HG02870 (cell line): ENCODE data around the gene WNK4.

Experiments
- ATAC-seq: cut with Tn5 transposase; IDR thresholded peaks from one replicate; pipeline ENCODE4 v1.9.1; 2021; ENCODE audit warnings: mild to moderate bottlenecking, moderate library complexity; ENCODE audit not compliant: unreplicated experiment

Gene WNK4

DNA sequence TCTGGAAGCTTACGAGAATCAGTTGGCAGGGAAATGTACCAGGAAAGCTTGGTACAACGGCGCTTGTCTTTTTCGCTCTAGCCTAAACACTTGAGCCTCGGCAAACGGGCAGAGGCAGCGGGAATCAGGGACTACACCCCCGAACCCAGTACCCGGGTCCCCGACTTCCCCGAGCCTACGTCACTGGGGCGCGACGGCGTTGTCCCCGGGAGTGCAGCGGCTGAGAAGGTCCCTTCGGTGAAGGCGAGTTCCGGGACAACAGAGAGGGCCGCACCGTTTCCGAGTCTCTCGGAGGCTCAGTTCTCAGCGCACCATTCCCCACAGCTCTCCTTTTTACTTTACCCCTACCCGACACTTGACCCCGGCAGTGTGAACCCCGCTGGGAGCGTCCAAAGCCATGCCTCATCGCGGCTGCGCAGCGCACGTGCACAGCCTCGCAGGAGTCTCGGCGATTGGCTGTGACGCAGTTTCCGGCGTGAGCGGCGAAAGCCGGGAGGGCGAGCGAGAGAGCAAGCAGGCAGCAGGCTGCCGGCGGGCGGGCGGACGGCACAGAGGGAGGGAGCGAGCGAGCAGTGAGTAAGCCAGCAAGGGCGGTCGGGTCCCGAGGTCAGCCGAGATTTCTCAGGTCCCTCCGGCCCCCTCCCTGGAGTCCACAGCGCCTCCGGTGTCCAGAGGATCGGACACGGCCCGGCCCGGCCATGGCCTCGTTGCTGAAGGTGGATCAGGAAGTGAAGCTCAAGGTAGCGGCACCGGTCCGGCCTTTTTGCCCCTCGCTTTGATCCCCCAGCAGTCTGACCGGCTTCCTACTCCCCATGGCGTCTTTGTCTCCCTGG lies 52.7 kb downstream of the WNK4 start, which contains the start of gene PSME3:
PSME3 (plus strand) TSS at position 464 of the 833 bp plus-strand sequence; CDS start at position 699, 235 bp downstream.
- ATAC-seq: peak; percentile 78

DNA sequence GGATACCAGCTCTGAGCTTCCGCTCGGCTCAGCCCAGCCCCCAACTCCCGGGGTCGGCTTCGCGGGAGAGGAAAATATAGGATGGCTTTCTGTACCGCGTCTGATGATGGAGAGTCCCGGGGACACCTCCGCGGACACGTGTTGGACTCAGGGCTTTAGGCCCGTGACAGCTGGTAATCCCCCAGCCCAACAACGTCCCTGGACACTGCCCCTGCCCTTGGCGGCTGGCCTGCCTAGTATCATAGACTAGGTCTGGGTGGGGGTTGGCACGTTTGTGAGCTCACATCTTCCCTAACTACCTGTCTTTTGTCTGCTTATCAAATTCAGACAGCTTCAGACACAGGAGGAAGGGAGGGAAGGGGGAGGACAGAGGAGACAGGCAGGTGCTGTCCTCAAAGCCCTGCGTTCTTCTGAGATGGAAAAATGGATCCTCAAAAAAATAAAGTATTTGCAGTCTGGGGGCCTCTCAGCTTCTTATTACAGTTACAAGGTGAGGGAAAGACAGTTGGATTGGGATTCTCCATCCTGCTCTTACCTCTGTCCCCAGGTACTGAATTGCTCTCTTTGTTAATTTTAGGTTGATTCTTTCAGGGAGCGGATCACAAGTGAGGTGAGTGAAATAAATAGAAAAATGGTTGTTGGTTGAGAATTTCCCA lies 53.5 kb downstream of the WNK4 start:
- ATAC-seq: peak; percentile 17

- ATAC-seq: no peak
These were observed 55.3 kb downstream of the WNK4 start for GRCh38 chr17:42835732-42836131.

DNA sequence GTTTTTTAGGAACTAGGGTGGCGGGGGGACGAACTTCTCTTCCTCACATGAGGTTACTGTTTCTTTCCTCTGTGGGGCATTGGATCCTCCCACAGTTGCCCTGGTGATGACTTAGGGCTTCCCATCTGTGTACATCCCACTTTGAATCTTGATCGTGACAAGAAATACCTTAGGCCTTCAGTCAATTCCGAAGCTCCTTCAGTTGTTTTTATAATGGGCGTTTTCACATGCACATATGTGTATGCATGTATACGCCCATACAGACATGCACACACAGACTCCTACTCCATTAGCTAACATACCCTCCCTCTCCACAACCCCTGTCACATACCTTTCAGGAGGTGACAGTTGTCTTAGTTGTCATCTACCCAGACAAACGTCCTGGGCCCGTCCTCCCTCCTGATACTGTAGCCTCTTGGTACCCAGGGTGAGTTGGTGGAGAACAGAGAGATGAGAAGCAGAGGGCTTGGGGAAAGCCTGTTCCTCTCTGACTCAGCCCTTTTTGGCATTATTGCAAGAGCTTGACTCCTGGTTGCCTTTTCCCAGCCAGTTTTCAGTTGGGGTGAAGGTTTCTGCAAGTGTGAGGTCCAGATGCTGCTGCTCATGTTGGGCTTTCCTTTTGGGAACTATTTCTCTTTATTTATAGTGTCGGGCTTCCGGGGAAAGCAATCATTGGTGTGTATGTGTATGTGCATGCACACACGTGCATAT lies 61.7 kb downstream of the WNK4 start:
- no peak for ATAC-seq

DNA sequence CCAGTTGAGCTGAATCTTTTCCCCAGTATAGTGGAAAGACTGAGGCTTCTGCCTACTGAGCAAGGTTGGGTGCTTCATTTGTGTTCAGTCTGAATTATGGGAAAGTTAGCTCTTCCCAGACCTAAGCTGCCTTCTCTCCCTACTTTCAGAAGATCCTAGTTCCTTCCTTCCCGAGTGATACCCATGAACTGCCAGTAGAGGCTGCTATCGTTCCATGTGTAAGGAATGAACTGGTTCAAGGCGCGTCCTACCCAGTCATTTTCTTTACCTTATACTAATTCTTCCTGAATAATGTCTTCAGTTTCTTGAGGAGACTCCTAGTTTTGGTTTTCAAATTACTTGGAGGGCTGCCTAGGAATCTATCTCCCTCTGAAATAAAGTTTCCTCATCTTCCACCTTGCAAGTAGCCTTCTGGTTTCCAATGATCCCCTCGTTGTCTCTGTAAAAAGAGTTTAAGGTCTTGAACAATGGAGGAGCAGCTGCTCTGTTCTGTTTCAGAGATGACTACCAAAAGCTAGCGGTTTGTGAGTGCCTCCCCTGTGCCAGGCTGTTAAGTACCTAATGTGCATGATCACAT lies 63.0 kb downstream of the WNK4 start:
- no peak for ATAC-seq

- ATAC-seq: no peak
These were observed 63.9 kb downstream of the WNK4 start, which contains the start of gene AOC2 for GRCh38 chr17:42844271-42844670. AOC2 (plus strand) TSS chr17:42844580; CDS start chr17:42844627, 47 bp downstream.

GRCh38 chr17:42844761-42845555 lies 64.5 kb downstream of the WNK4 start:
- no peak for ATAC-seq

DNA sequence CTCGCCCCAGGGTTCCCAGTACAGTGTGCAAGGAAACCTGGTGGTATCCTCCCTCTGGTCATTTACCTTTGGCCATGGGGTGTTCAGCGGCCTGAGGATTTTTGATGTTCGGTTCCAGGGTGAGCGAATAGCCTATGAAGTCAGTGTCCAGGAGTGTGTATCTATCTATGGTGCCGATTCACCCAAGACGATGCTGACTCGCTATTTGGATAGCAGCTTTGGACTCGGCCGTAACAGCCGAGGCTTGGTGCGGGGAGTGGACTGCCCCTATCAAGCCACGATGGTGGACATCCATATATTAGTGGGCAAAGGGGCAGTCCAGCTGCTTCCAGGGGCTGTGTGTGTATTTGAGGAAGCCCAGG lies 65.1 kb downstream of the WNK4 start:
- no peak for ATAC-seq

GRCh38 chr17:42845918-42846593 lies 65.6 kb downstream of the WNK4 start:
- ATAC-seq: no peak
